ENCODE data around the gene ZNF850.
A peak's percentile ranks its signal among the peaks of the same experiment; 100 is the strongest.
"Not testable (repeated sequence)": the region's sequence is repeated elsewhere in the genome, so short reads cannot be mapped to it uniquely, and the experiment has no call there.

The ZNF850 gene

DNA sequence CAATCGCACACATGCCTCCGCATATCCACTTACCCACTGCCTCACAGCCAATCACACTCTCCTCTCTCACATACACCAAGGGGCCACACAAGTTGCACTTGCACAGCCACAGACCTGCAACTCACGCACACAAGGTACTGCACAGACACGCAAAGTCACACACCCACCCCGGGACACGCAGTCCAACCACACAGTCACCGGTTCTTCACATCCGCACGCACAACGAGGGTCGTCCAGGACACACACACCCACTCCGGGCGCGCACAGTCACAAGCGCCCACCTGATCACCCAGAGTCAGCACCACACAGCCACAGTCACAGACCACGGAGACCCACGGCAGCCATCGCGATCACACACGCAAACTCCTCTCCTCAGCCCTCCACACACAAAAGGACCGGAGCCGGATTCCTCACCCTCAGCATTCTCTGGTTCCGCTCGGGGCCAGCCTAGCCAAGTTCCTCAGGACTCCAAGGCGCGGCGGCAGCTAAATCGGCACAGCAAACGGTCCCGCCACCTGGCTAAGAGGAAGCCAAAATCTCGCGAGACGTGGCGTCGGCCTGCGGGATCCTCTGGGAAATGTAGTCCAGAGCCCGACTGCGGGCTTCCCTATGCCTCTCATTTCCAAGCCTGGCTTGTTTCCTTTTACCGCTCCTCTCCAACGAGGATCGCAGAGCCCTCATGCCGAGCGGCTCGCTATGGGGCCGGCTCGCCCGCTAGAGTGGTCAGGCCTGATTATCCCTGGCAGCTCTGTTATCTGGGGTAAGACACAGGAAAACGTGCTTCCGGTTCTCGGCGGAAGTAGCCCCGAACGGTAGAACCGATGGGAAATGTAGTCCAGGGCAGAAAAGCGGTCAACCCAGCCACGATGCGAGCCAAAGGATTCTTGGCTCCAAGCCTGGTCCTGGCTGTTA, at the start of gene ZNF850:
TSS of gene ZNF850 (minus strand) at position 497 of the 912 bp plus-strand sequence. CDS start 10,201 bp downstream, outside the sequence.
- DNase-seq, result peak; percentile 94

DNA sequence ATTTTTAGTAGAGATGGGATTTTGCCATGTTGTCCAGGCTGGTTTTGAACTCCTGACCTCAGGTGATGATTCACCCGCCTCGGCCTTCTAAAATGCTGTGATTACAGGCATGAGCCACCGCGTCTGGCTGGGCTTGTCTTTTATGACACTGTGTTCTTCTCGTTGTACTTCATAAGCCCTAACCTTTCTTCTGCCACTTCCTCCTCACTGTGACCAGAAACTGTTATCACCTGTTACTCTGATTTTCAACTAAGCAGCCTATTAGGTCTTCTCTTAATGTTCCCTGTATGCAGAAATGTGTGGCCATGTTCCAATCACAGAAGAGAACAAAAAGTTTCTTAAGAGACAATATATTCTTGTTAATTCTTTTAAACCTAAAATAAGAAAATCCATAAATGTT, 49.2 kb upstream of the ZNF850 start:
- no peak for DNase-seq

DNA sequence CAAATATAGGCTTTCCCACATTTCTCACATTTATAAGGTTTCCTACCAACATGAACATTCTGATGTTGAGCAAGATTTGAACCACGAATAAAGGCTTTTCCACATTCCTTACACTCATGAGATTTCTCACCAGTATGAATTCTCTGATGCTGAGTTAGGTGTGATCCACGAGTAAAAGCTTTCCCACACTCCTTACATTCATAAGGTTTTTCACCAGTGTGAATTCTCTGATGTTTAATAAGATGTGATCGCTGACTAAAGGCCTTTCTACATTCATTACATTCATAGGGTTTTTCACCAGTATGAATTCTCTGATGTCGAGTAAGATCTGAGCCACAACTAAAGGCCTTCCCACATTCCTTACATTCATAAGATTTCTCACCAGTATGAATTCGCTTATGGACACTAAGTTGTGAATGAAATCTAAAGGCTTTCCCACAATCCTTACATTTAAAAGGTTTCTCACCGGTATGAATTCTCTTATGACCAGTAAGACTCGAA, 46.6 kb upstream of the ZNF850 start:
- DNase-seq, result no peak

DNA sequence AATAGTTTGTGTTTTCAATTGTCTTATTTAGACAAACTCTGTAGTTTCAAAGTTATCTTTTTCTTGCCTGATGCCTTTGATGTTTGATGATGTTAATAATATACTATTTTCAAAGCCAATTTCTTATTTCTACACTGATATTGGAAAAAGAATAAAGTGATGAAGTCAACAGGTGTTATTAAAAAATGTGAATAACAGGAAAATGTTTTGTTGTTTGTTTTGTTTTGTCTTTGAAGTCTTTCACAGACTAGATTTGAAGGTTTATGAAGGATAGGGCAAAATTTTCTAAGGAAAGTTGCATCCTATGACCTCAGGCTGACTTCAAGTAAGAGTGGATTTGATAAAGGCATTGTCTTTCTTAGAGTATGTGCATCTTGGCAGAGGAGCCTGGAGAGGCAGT, 34.4 kb upstream of the ZNF850 start:
- DNase-seq, result no peak

GRCh38 chr19:36805364-36805763, 32.8 kb upstream of the ZNF850 start:
- DNase-seq, result no peak

DNA sequence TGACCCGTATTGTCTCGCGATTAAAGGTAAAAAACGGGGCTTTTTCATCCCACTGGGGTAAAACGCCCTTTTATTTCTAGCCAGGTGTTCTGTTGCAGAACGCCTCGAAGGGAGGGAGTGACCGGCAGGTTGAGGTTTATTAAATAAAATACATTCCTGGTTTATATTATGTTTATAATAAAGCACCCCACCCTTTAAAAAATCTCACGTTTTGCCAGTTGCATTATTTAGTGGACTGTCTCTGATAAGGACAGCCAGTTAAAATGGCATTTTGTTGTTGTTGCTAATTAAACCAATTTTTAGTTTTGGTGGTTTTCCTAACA, 25.1 kb upstream of the ZNF850 start:
- DNase-seq, result no peak

- no peak for DNase-seq
Measured at GRCh38 chr19:36796714-36796992, 24.0 kb upstream of the ZNF850 start.

DNA sequence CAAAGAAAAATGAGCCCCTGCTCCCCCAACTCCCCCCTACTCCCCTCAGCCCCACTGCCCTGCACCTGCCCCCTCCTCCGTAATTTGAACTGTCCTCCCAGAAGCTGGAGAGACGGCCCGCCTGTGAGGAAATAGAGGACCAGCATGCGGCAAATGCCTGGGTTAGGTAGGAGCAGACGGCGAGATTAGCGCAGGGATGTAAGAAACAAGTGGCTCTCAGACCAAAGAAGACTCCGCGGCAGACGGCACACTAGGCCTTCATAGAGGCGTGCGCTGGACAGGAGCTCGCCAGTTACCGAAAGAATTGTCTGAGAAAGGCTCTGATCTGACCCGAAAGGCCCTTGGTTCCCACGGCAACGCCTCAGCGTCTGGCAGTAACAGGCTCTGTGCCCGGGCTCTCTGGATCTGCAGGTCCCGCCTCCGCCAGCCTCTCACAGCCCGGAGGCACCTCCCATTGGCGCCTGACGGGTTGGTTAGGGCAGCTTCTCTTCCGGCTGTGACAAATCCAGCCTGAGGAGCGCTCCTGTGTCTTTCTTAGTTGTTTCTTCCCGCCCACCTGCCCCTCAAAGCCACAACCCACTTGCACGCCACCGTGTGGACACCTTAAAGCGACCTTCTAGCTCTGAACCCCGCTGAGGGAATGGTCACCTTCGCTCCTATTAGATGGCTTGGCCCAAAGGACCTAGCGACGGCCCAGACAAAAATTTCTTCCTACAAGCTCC, 19.0 kb upstream of the ZNF850 start:
- DNase-seq, result peak; percentile 21

GRCh38 chr19:36775768-36776167, 3.2 kb upstream of the ZNF850 start:
- no peak for DNase-seq

DNA sequence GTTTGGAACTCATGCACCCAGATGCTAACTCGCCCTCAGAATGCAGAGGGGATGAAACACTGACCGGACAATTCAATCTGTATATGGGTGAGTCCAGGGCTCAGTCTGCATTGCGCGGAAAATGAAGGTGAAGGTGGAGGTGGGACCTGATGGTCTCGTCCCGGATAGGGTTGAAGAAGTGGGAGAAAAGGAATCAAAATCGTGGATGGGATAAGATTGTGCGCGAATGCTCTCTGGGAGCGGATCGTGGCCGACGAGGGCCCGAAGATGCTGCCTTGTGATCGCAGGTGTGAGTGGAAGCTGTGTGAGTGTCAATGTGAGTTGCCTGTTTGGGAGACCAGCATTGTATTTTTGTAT, 594 bp upstream of the ZNF850 start:
- DNase-seq, result no peak

DNA sequence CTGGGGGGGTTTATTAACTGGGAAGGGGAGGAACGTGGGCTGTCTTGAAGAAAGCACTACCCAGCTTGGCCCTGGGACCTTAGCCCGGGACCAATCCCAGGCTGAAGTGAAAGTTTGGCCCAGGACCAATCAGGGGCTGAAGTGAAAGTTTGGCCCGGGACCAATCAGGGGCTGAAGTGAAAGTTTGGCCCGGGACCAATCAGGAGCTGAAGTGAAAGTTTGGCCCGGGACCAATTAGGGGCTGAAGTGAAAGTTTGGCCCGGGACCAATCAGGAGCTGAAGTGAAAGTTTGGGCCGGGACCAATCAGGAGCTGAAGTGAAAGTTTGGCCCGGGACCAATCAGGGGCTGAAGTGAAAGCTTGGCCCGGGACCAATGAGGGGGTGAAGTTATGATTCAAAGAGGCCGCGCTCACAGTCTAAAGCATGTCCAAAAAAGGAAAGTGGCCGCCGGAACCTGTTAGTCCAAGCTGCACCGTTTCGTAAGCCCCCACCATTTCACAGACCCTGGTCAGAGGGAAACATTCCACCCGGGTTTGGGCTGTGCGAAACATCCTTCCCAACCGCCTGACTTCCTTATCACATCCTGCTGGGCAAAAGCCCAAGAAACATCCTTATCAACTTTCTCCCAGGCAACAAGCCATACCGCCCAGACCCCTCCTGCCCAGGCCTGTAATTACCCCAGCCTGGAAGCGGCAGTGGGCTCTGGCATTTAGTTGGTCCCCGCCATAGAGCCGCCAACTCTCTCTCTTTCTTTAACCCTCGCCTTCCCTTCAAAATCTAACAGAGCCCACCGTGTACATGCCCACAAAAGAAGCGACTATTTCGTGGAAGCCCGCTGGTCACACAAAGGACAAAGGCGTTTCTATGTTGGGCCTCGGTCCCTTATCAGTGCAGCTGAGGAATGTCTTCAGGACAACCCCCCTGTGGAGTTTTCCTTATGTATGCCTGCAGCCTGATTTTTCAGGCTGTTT, 1.1 kb downstream of the ZNF850 start:
- DNase-seq, result peak; percentile 45

GRCh38 chr19:36750066-36750691, 22.4 kb downstream of the ZNF850 start:
- no peak for DNase-seq

DNA sequence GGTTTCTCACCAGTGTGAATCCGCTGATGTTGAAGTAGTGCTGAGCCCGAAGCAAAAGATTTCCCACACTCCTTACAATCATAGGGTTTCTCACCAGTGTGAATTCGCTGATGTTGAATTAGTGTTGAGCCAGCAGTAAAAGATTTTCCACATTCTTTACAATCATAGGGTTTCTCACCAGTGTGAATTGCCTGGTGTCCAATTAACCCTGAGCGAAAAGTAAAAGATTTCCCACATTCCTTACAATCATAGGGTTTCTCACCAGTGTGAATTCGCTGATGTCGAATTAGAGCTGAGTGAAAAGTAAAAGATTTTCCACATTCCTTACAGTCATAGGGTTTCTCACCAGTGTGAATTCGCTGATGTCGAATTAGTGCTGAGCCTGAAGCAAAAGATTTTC, 23.0 kb downstream of the ZNF850 start:
- not testable (repeated sequence) for DNase-seq

DNA sequence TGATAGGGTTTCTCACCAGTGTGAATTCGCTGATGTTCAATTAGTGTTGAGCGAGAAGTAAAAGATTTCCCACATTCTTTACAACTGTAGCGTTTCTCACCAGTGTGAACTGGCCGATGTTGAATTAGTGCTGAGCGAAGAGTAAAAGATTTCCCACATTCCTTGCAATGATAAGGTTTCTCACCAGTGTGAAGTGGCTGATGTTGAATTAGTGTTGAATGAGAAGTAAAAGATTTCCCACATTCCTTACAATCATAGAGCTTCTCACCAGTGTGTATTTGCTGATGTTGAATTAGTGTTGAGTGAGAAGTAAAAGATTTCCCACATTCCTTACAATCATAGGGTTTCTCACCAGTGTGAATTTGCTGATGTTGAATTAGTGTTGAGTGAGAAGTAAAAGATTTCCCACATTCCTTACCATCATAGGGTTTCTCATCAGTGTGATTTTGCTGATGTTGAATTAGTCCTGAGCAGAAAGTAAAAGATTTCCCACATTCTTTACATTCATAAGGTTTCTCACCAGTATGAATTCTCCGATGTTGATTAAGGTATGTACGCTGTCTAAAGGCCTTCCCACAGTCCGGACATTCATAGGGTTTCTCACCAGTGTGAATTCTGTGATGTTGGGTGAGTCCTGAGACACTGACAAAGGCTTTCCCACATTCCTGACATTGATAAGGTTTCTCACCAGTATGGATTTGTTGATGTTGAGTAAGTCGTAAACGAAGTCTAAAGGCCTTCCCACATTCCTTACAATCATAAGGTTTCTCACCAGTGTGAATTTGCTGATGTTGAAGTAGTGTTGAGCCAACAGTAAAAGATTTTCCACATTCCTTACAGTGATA, 24.0 kb downstream of the ZNF850 start:
- no peak for DNase-seq

GRCh38 chr19:36747750-36748149, 24.9 kb downstream of the ZNF850 start:
- no peak for DNase-seq

DNA sequence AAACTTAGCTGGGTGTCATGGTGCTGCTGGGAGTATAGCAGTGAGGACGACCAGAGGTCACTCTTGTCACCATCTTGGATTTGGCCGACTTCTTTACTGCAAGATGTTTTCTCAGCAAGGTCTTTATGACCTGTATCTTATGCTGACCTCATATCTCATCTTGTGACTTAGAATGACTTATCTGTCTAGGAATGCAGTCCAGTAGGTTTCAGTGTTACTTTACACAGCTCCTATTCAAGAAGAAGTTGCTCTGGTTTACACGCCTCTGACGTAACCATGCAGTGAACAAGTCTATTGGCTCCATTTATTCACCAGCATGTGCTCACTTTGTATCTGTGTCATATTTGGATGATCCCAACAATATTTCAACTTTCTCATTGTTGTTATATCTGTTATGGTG, 26.7 kb downstream of the ZNF850 start:
- no peak for DNase-seq

GRCh38 chr19:36736166-36736565, 36.4 kb downstream of the ZNF850 start:
- DNase-seq, result not testable (repeated sequence)

DNA sequence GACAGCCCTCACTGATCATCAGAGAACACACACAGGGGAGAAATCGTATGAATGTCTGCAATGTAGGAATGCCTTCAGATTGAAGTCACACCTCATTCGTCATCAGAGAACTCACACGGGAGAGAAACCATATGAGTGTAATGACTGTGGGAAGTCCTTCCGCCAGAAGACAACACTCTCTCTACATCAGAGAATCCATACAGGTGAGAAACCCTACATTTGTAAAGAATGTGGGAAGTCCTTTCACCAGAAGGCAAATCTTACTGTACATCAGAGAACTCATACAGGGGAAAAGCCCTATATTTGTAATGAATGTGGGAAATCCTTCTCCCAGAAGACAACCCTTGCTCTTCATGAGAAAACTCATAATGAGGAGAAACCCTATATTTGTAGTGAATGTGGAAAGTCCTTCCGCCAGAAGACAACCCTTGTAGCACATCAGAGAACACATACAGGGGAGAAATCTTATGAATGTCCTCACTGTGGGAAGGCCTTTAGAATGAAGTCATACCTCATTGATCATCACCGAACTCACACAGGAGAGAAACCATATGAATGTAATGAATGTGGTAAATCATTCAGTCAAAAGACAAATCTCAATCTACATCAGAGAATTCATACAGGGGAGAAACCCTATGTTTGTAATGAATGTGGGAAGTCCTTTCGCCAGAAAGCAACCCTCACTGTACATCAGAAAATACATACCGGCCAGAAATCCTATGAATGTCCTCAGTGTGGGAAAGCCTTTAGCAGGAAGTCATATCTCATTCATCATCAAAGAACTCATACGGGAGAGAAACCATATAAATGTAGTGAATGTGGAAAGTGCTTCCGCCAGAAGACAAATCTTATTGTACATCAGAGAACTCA, 52.7 kb downstream of the ZNF850 start:
- DNase-seq, result no peak

- DNase-seq, result no peak
Measured at GRCh38 chr19:36709423-36709822, 63.2 kb downstream of the ZNF850 start.

- DNase-seq, result no peak
Measured at GRCh38 chr19:36707134-36707533, 65.5 kb downstream of the ZNF850 start.

GRCh38 chr19:36688058-36688457, 84.5 kb downstream of the ZNF850 start:
- no peak for DNase-seq

All from CD4-positive, alpha-beta T cell treated with Interleukin-10 for 1 hour (primary cell).